GM21360 (cell line): ENCODE measurements around the gene MARVELD1.
"Not testable (repeated sequence)": the region's sequence is repeated elsewhere in the genome, so short reads cannot be mapped to it uniquely, and the experiment has no call there.

Experiments used
- ATAC-seq: cut with Tn5 transposase; IDR thresholded peaks from one replicate; pipeline ENCODE4 v1.9.1; 2021; ENCODE audit warnings: mild to moderate bottlenecking, moderate library complexity; ENCODE audit not compliant: unreplicated experiment

The MARVELD1 gene

GRCh38 chr10:97689559-97690020 is 23.9 kb upstream of the MARVELD1 start:
- ATAC-seq = no peak

- ATAC-seq = no peak
Observed at GRCh38 chr10:97690133-97690532, 23.4 kb upstream of the MARVELD1 start.

- ATAC-seq = not testable (repeated sequence)
Observed at GRCh38 chr10:97698072-97698655, 15.4 kb upstream of the MARVELD1 start.

GRCh38 chr10:97701438-97702069 is 12.0 kb upstream of the MARVELD1 start:
- ATAC-seq = peak; percentile 84

GRCh38 chr10:97703398-97704067 is 10.0 kb upstream of the MARVELD1 start:
- no peak for ATAC-seq

- ATAC-seq = no peak
Observed at GRCh38 chr10:97704341-97704740, 9.2 kb upstream of the MARVELD1 start.

GRCh38 chr10:97705006-97705670 is 8.4 kb upstream of the MARVELD1 start:
- ATAC-seq = no peak

- no peak for ATAC-seq
Observed at GRCh38 chr10:97707134-97707861, 6.2 kb upstream of the MARVELD1 start.

- ATAC-seq = no peak
Observed at GRCh38 chr10:97708167-97708566, 5.4 kb upstream of the MARVELD1 start.

GRCh38 chr10:97708976-97709946 is 4.3 kb upstream of the MARVELD1 start:
- no peak for ATAC-seq

- ATAC-seq = no peak
Observed at GRCh38 chr10:97711640-97712572, 1.6 kb upstream of the MARVELD1 start.

- peak; percentile 72 for ATAC-seq
Observed at GRCh38 chr10:97713826-97714400, 383 bp downstream of the MARVELD1 start.

- peak; percentile 37 for ATAC-seq
Observed at GRCh38 chr10:97714401-97715258, 1.1 kb downstream of the MARVELD1 start.

GRCh38 chr10:97715259-97715874 is 1.8 kb downstream of the MARVELD1 start:
- ATAC-seq = no peak

GRCh38 chr10:97717627-97718026 is 4.1 kb downstream of the MARVELD1 start:
- ATAC-seq = no peak

- no peak for ATAC-seq
Observed at GRCh38 chr10:97718178-97718577, 4.6 kb downstream of the MARVELD1 start.

GRCh38 chr10:97718659-97719142 is 5.2 kb downstream of the MARVELD1 start:
- ATAC-seq = no peak
